ENCODE data around the gene TMEM220.

DNA sequence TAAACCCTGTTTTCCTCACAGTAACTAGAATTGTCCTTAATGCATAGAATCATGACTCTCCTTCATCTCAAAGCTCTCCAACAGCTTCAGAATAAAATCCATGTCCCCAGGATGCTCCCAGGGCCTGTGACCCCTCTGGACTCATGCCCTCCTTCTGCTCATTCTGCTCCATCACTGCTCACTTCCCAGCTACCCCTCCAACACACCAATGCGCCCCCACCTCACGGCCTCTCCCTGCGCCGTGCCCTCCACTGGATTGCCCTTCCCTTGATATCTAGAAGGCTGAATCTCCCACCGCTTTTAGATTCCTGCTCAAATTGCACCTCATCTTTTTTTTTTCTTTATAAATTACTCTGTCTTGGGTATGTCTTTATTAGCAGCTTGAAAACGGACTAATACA is 12.6 kb upstream of the TMEM220 start:
- TF ChIP-seq, protein P1, sequence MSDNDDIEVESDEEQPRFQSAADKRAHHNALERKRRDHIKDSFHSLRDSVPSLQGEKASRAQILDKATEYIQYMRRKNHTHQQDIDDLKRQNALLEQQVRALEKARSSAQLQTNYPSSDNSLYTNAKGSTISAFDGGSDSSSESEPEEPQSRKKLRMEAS (IDR thresholded peaks at IDR 0.05) = no peak
- TF ChIP-seq REST (IDR thresholded peaks at IDR 0.05; ENCODE audit: low read depth) (no peak), RAD21 (IDR thresholded peaks at IDR 0.05; ENCODE audit: low read depth) (no peak), CEBPB (IDR thresholded peaks at IDR 0.05) (no peak), FOXM1 (IDR thresholded peaks at IDR 0.05; ENCODE audit: borderline replicate concordance, low read depth) (no peak), TEAD4 (IDR thresholded peaks at IDR 0.05) (no peak), EGR1 (IDR thresholded peaks at IDR 0.05) (no peak), YY1 (IDR thresholded peaks at IDR 0.05; ENCODE audit: low read depth) (no peak), CREB1 (IDR thresholded peaks at IDR 0.05; ENCODE audit: low read depth) (no peak), TAF1 (IDR thresholded peaks at IDR 0.05; ENCODE audit: low read depth) (no peak), EP300 (IDR thresholded peaks at IDR 0.05; ENCODE audit: borderline replicate concordance) (no peak), ZBTB7A (IDR thresholded peaks at IDR 0.05; ENCODE audit: low read depth) (no peak)
